AG10803 (cell line): ENCODE measurements around the gene SEPSECS.

Experiments used
- DNase-seq: peaks from one replicate; pipeline ENCODE4 v3.0.0; 2010; ENCODE audit warnings: low read depth
- H3K4me3 ChIP-seq: 2 replicates; pipeline ENCODE4 v1.5.1; 2011; ENCODE audit warnings: mild to moderate bottlenecking, low read length, control low read depth
- CTCF ChIP-seq: conservative IDR thresholded peaks from 2 replicates; pipeline ENCODE4 v1.5.1; 2011; ENCODE audit warnings: mild to moderate bottlenecking, low read length, control low read depth, inconsistent platforms

SEPSECS gene

DNA sequence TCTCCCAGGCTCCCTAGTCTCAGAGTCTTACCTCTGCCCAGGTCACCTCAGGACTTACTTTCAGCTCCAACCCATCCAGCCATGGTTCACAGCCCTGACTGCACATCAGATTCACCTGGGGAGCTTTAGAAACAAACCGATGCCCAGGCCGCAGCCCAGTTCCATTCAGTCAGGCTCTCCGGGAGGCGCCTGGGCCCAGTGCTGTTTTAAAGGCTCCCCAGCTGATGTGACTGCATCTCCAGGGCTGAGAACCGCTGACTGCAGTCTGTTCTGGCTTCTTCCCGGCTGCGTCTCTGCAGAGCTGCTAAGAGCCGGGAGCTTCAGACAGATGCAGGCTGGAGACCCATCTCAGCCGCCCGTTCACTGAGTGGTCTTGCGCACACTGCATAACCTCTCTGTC, 85.1 kb downstream of the SEPSECS start:
- no peak for DNase-seq
- TF ChIP-seq CTCF: no peak
- no peak overlapping the region for H3K4me3 ChIP-seq

- DNase-seq: no peak
- no peak for TF ChIP-seq CTCF
- no peak overlapping the region for H3K4me3 ChIP-seq
Observed at GRCh38 chr4:25070545-25070944, 89.7 kb downstream of the SEPSECS start.
